Peyer's patch (tissue), 4 donors: ENCODE results near the gene AP2A2. TPM values are rescaled to one million over a fixed set of nuclear protein-coding genes. Genes with fewer than 3 reads are reported as not detected.

ENCODE experiments used
- DNase-seq, 3 donors: peaks; one replicate each; pipeline ENCODE4 v3.0.0-alpha.2; 2017 to 2019
- H3K27ac ChIP-seq, 4 donors: fragments of 200-600 bp; sonication (generic); one replicate each; pipeline ENCODE4 v1.5.1; 2016 to 2019
- H3K27me3 ChIP-seq, 2 donors: fragments of 200-600 bp; sonication (generic); one replicate each; pipeline ENCODE4 v1.5.1; 2019
- H3K36me3 ChIP-seq, 3 donors: fragments of 200-600 bp; sonication (generic); one replicate each; pipeline ENCODE4 v1.5.1; 2016 to 2019
- H3K4me1 ChIP-seq, 4 donors: fragments of 200-600 bp; sonication (generic); one replicate each; pipeline ENCODE4 v1.5.1; 2016 to 2019
- H3K4me3 ChIP-seq, 4 donors: fragments of 200-600 bp; sonication (generic); 1 replicate in 3 of 4; 2 replicates in 1 of 4; pipeline ENCODE4 v1.5.1; 2016 to 2019; ENCODE audit warnings: mild to moderate bottlenecking in 1 of 4
- H3K9me3 ChIP-seq, 4 donors: fragments of 200-600 bp; sonication (generic); one replicate each; pipeline ENCODE4 v1.5.1; 2016 to 2019; ENCODE audit warnings: mild to moderate bottlenecking in 1 of 4
- CTCF ChIP-seq, 6 experiments: fragments of 450-650 bp in 4 of 6; fragments of 200-600 bp in 2 of 6; sonication (generic) in 1 of 6; IDR thresholded peaks; one replicate each; pipeline ENCODE4 v1.5.1; 2017 to 2019; ENCODE audit warnings: antibody characterized with exemption in 6 of 6, mild to moderate bottlenecking in 3 of 6, moderate library complexity in 1 of 6
- POLR2A ChIP-seq, 2 donors: fragments of 450-650 bp; IDR thresholded peaks; one replicate each; pipeline ENCODE4 v1.5.1; 2017; ENCODE audit warnings: antibody characterized with exemption in 2 of 2, mild to moderate bottlenecking in 2 of 2, moderate library complexity in 2 of 2
- total RNA-seq, 4 donors: library from RNA; depleted of rRNA; stranded (reverse); fragments of >200 nt; gene quantifications; one replicate each; pipeline ENCODE4 v1.1.0, GENCODE V29; 2016

AP2A2 gene
- total RNA-seq, 4 donors from 2014 or later = 103 to 383 (median 136) TPM

- no peak for DNase-seq
- no peaks in the 10 kb centered on the region for H3K9me3 ChIP-seq
- no peak overlapping the region for H3K27ac ChIP-seq
- no peaks in the 10 kb centered on the region for H3K27me3 ChIP-seq
- no peak overlapping the region for H3K4me3 ChIP-seq
- no peaks in the 10 kb centered on the region for H3K4me1 ChIP-seq
- TF ChIP-seq POLR2A (IDR thresholded peaks at IDR 0.05) = no peak
- no peak for TF ChIP-seq CTCF (IDR thresholded peaks at IDR 0.05)
- peaks cover 0 to 94% (median 0%) of the 10 kb centered on the region in 3 donors for H3K36me3 ChIP-seq
Measured at GRCh38 chr11:1006762-1007161, 81.1 kb downstream of the AP2A2 start.

- no peaks in the 10 kb centered on the region for H3K27me3 ChIP-seq
- no peaks in the 10 kb centered on the region for H3K4me1 ChIP-seq
- no peaks in the 10 kb centered on the region for H3K9me3 ChIP-seq
- H3K4me3 ChIP-seq = no peak overlapping the region
- TF ChIP-seq CTCF (IDR thresholded peaks at IDR 0.05) = no peak
- no peak for TF ChIP-seq POLR2A (IDR thresholded peaks at IDR 0.05)
- peaks cover 0 to 94% (median 0%) of the 10 kb centered on the region in 3 donors for H3K36me3 ChIP-seq
- DNase-seq = no peak
- no peak overlapping the region for H3K27ac ChIP-seq
Measured at GRCh38 chr11:1007279-1007678, 81.6 kb downstream of the AP2A2 start.

GRCh38 chr11:1008001-1008802 is 82.5 kb downstream of the AP2A2 start:
- Histone ChIP-seq H3K27me3 (no peaks in the 10 kb centered on the region), H3K27ac (no peak overlapping the region), H3K9me3 (no peaks in the 10 kb centered on the region), H3K36me3 (peaks cover 0 to 89% (median 0%) of the 10 kb centered on the region in 3 donors), H3K4me3 (no peak overlapping the region), H3K4me1 (no peaks in the 10 kb centered on the region)
- DNase-seq = no peak
- TF ChIP-seq CTCF (IDR thresholded peaks at IDR 0.05) (no peak), POLR2A (IDR thresholded peaks at IDR 0.05) (no peak)

- Histone ChIP-seq H3K36me3 (peaks cover 0 to 84% (median 0%) of the 10 kb centered on the region in 3 donors), H3K27me3 (no peaks in the 10 kb centered on the region), H3K27ac (no peak overlapping the region), H3K9me3 (no peaks in the 10 kb centered on the region), H3K4me3 (no peak overlapping the region), H3K4me1 (no peaks in the 10 kb centered on the region)
- TF ChIP-seq POLR2A (IDR thresholded peaks at IDR 0.05) (no peak), CTCF (IDR thresholded peaks at IDR 0.05) (no peak)
- DNase-seq = no peak
Measured at GRCh38 chr11:1008803-1009145, 83.1 kb downstream of the AP2A2 start.

- Histone ChIP-seq H3K4me3 (no peak overlapping the region), H3K9me3 (no peaks in the 10 kb centered on the region), H3K27ac (no peak overlapping the region), H3K4me1 (no peaks in the 10 kb centered on the region), H3K27me3 (no peaks in the 10 kb centered on the region), H3K36me3 (peaks cover 0 to 78% (median 0%) of the 10 kb centered on the region in 3 donors)
- no peak for DNase-seq
- no peak for TF ChIP-seq CTCF (IDR thresholded peaks at IDR 0.05)
- TF ChIP-seq POLR2A (IDR thresholded peaks at IDR 0.05) = no peak
Measured at GRCh38 chr11:1009371-1009770, 83.7 kb downstream of the AP2A2 start.
